ENCODE measurements around the gene SUGCT.

Gene SUGCT

GRCh38 chr7:40327113-40327512 lies 192.3 kb downstream of the SUGCT start:
- no peak for DNase-seq (ENCODE audit: low read depth in 2 of 2)

DNA sequence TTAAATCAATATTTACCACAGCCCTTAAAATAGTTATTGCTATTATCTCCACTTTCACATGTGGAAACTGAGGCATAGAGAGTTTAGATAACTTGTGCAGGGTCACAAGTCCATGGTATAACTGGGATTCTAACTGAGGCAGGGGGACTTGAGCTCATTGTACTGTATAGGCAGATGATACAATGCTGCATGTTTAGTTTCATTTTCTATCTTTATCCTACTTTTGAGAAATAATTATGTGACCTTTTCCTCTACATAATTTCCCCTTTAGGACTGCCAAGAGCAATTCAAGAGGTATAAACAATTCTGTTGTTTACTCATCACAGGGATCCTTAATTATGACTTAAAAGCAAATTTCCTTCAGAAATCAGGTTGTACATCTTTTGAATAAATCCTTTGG lies 193.1 kb downstream of the SUGCT start:
- no peak for DNase-seq (ENCODE audit: low read depth in 2 of 2)

GRCh38 chr7:40329601-40330153 lies 194.9 kb downstream of the SUGCT start:
- no peak for DNase-seq (ENCODE audit: low read depth in 2 of 2)

DNA sequence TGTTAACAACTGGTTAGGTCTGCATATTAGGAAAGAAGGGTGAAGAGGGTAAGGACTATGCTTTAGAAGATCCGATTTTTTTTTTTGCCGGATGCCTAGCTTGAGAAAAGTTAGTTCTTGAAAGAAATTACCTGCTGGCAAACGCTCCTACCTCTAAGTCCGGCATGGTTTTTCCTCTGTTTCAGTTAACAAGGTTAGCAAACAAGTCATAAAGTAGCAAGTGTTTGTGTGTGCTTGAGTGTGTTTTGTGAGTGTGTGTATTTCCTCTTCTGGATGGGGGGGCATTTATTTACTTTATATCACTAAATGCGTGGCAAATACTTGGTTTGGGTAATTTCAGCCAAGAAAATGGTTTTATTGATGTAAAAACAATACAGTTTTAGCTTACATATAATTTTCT lies 195.6 kb downstream of the SUGCT start:
- no peak for DNase-seq (ENCODE audit: low read depth in 2 of 2)

DNA sequence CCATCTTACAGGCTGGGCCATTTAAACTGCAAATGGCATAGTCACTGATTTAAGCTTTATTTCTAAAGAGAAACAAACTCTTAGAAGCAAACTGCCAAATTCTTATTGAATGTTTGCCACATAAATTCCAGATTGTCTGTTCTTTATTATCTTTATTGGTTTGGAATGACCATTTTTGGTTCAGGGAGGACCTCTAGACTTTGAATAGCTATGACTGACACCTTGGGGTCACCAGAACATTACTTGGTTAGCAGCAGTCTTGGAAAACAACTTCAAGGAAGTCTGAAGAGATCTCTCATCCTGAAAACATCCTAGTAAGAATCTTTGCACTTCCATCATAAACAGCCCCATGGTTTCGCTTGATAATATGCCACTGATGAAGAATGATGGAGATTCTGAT lies 197.1 kb downstream of the SUGCT start:
- no peak for DNase-seq (ENCODE audit: low read depth in 2 of 2)

DNA sequence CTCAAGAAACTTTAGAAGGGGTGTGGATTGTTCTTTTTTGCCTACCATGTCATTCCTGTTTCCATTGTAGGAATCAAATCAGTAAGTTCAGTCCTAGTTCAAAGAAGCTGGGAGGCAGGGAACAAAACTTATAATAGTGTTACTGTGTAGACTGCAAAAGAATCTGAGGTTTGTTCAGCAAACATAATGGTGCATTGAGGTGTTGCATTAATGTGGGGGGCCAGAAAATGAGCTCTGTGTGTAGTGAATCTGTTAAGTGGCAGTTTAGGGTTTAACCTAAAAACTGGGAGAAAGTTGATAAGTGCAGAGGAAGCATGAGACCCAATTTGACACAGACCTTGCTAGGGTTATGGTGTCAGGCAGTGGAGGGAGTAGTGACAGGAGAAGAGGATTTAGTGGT lies 197.7 kb downstream of the SUGCT start:
- no peak for DNase-seq (ENCODE audit: low read depth in 2 of 2)

DNA sequence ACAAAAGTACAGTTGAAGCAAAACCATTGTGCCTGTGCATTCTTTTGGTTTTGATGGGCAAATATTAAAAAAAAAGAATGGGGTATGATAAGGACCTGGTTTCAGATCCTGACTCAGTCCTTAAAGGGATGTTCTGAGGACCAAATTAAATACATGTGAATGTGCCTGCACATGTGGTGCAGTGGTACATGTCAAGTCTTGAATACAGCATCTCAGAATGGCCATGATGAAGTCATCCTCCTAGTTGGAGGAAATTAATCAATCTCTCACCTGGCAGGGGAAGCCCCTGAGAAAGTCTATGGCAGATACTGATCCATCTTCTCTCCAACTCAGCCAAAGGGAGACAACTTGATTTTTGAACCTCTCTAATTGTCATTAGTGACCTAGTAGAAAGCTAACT lies 207.0 kb downstream of the SUGCT start:
- DNase-seq (ENCODE audit: low read depth in 2 of 2): no peak

DNA sequence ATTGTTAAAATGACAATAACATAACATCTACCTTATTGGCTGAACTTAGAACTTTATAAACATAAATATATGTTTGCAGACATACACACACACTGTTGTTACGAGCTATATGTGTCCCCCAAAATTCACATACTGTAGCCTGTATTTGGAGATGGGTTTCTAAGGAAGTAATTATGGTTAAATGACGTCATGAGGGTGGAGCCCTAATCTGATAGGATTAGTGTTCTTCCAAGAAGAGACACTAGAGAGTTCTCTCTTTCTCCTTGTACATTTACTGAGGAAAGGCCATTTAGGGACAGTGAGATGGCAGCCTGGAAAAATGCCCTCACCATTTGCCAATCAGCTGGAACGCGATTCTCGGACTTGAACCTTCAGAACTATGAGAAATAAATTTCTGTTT lies 211.7 kb downstream of the SUGCT start:
- no peak for DNase-seq (ENCODE audit: low read depth in 2 of 2)

- no peak for DNase-seq (ENCODE audit: low read depth in 2 of 2)
These were observed 213.4 kb downstream of the SUGCT start for GRCh38 chr7:40348126-40348728.

DNA sequence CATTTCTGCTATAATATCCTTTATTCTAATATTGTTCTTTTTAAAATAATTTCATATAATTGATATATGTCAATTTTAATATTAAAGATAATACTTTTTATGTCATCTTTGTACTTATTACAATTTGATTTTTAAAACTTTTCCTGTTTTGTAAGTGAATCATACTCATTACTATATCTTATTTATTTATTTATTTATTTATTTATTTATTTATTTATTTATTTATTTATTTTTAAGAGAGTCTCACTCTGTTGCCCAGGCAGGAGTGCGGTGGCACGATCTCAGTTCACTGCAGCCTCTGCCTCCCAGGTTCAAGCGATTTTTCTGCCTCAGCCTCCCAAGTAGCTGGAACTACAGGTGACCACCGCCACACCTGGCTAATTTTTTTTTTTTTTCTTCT lies 215.3 kb downstream of the SUGCT start:
- DNase-seq (ENCODE audit: low read depth in 2 of 2): no peak

DNA sequence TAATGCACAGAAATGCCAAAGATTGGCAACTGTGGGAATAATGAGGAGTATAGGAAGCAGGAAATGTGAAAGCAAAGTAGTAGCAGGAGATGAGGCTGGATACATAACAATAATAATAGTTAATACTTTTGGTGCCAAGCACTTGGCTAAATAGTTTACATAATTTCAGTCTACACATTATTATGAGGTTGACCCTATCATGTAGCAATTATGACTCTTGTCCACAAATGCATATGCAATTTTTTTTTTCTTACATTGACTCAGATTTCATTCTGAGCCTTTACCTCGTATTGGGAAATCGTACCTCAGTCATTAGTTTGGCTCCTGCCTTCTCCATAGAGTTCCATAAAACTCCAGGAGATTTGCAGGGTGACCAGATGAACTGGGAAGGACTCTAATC lies 219.9 kb downstream of the SUGCT start:
- DNase-seq (ENCODE audit: low read depth in 2 of 2): no peak

DNA sequence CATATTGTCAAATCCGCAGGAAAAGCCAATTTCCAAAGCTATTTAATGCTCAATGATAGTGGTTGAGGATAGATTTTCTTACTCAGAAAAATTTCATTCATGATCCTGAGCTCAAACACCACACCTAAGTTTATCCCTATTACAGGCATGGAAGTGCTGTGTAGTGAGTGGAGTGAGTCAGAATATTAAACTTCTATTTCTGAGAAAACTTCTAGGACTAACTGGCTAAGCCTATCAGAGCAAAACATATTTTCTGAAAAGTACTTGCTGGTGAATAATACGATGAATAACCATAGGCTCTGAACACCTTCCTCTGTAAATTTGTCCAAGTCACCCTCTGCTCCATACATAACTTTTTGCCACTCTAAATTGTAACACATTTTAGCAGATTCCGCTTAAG lies 221.5 kb downstream of the SUGCT start:
- DNase-seq (ENCODE audit: low read depth in 2 of 2): no peak

GRCh38 chr7:40356871-40357709 lies 222.3 kb downstream of the SUGCT start:
- DNase-seq (ENCODE audit: low read depth in 2 of 2): no peak

GRCh38 chr7:40369641-40370277 lies 235.0 kb downstream of the SUGCT start:
- no peak for DNase-seq (ENCODE audit: low read depth in 2 of 2)

- no peak for DNase-seq (ENCODE audit: low read depth in 2 of 2)
These were observed 237.1 kb downstream of the SUGCT start for GRCh38 chr7:40371806-40372440.

DNA sequence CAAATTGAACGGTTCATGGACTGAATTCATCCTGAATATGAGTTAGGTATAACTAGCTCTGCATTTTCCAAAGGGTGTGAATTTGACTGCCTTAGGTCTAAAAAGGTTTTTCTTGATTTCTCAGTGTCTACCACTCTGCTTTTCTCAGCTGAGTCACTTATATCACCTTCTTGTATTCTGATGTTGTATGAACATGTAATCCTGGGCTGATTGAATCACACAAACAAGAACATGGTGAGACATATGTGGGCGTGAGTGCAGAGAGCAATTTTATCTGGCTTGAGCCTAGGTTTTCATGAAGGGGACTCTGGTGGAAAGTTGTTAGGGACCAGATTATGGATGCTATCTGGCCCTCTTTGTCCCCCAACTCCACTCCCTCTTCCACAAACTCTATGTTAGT lies 239.8 kb downstream of the SUGCT start:
- no peak for DNase-seq (ENCODE audit: low read depth in 2 of 2)

GRCh38 chr7:40380111-40380510 lies 245.3 kb downstream of the SUGCT start:
- DNase-seq (ENCODE audit: low read depth in 2 of 2): no peak

GRCh38 chr7:40382145-40382544 lies 247.3 kb downstream of the SUGCT start:
- DNase-seq (ENCODE audit: low read depth in 2 of 2): no peak

DNA sequence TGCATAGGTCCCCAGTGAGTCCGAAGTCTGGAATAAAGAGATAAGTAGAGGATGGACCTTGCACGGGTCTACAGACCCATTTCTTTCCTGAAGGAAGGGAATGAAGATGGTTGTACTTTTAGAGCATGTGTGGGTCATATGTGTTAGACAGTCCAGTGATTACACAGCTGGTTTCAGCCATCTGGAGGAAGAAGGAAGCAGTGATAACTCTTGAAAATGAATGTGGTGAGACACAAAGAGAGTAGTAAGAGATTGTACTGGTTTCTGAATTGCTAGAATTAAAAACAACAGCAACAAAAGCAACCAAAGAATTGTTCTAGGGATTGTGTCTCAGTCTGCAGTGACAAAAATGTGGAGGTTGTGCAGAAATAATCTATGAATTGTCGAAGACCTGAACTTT lies 258.9 kb downstream of the SUGCT start:
- no peak for DNase-seq (ENCODE audit: low read depth in 2 of 2)

- DNase-seq (ENCODE audit: low read depth in 2 of 2): no peak
These were observed 259.6 kb downstream of the SUGCT start for GRCh38 chr7:40394400-40394799.

- DNase-seq (ENCODE audit: low read depth in 2 of 2): no peak
These were observed 265.7 kb downstream of the SUGCT start for GRCh38 chr7:40400525-40400924.

DNA sequence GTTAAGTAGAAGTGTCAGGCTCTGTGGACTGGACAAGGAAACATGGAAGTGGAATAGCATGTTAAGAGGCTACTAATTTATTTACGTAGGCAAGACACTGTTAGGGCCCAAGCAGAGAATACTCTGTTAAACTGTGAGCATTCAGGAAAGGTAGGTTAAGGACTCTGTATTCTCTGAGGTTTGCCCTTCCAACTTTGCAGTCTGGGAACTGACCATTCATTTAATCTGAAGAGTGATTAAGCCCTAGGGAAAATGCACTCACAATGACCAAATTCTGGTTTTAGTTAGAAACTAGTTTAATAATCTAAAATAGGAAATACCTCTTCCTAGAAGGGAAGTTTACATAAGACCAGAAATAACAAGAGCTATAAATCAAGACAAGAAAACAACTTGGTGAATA lies 266.6 kb downstream of the SUGCT start:
- no peak for DNase-seq (ENCODE audit: low read depth in 2 of 2)

Measured in activated CD4-positive, alpha-beta T cell treated with anti-CD3 and anti-CD28 coated beads for 24 hours (primary cell).